ENCODE measurements around the gene CPVL.

CPVL gene

DNA sequence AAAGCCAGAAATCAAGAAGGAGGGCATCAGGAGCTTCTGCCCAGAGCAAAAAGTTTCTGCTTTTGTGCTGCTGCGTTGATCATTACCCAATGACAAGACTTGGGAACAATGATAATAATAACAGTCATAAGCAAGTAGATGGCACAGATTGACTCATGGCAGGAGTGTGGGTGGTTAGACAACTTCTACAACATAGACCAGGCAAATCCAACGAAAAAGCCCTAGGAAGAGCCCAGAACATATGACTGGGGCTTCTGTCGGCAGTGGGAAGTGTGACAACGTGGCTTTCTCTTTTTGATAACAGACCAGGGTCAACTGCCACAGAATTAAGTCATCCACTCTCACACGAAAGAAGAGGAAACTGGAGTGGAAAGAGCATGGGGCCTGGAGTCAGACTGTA, 102.8 kb downstream of the CPVL start:
- DNase-seq (ENCODE audit: low spot score): no peak

DNA sequence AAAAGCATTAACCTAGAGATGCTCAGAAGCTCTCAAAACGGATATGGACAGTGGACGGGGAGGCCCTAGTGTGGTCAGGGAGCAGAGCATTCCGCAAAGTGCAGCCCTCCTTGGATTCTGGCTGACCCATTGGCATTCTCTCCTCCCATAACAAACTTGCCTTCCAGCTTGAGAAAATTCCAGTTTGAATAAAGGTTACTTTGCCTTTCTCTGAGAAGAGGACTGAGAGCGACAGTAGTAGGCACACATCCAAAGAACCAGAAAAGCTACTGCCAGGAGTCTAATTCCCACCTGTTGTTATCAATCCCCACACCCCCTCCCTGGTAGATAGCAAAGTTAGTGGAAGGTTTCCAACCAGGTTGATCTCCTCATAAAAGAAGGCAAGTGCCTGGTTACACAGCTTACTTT, 103.5 kb downstream of the CPVL start:
- DNase-seq (ENCODE audit: low spot score): no peak

DNA sequence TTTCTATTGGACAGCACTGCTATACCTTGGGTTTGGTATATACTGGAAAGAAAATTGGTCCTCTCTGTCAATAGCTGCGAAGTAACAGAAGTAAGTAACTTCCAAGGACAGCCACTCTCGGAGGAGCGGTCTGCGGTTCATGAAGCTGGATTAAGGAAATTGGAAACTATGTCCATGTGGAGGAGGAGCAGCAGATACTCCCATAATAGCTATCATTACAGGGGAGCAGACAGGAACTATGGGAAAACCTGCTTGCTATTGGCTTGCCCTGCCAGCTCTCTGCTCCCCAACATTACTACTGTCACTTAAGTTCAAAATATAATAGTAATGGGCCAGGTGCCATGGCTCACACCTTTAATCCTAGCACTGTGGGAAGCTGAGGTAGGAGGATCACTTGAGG, 104.3 kb downstream of the CPVL start:
- DNase-seq (ENCODE audit: low spot score): no peak

DNA sequence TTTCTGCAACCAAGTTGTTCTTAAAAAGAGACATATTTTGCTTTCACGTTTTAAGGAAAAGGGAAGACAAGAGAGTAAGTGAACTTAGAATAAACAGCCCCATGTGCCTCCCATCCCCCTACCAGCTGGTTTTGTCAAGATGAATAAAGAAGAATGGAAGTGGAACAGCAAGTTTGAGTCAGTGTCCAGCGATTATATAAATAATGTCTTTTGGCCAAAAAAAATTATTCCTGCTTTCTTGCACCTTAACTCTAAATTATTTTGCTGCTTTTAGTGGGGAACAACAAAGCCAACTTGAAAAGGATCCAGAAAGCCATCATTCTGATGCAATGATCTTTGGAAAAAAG, 105.8 kb downstream of the CPVL start:
- no peak for DNase-seq (ENCODE audit: low spot score)

DNA sequence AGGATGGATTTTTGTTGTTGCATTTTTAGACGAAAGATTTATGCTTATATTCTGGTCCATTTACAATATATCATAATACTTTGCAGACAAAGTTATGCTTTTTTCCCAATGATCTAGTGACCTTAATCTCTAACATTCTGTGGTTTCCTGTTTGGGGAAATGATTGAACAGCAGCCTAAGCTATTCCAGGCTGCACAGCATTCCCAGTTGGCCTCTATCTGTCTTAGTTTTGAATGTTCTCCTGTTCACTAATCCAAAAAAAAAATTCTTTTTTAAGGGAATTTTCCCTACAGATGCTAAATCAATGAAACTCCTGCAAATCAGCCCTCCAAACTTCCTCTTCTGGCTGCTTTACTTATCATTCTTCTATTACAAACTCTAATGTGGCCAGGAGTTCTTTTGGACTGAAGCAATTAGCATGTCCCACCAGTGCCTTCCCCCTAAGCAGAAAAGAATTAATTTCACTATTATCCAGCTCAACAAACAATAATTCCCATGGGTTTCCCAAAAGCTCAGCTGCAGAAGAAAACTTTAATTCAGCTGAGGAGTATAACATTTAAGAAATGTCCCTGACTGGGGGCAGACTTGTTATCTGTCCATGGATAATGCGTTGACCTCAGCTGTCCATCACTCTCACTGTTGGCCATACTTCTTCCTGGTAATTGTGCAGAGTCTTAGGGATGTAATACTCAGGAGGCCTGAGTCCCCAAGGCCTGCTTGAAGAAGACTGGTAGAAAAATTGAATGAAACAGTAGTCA, 106.3 kb downstream of the CPVL start:
- DNase-seq (ENCODE audit: low spot score): no peak

DNA sequence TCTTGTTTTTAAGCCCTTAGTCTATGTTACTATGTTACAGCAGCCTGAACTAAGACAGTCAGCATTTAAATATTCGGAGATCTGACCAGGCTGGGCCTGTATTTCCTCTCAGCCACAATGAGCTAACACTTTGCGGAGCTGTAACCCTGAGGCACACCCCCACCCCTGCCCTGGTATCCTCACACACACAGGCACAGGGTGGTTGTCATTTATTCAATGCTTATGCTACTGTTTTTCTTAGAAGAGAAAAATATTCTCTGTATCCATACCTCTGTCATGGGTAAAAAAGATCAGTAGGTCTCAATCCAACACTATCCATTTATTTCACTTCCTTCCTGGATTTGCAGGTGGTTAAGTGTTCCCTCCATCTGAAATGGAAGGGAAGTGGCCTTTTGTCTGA, 107.9 kb downstream of the CPVL start:
- no peak for DNase-seq (ENCODE audit: low spot score)

DNA sequence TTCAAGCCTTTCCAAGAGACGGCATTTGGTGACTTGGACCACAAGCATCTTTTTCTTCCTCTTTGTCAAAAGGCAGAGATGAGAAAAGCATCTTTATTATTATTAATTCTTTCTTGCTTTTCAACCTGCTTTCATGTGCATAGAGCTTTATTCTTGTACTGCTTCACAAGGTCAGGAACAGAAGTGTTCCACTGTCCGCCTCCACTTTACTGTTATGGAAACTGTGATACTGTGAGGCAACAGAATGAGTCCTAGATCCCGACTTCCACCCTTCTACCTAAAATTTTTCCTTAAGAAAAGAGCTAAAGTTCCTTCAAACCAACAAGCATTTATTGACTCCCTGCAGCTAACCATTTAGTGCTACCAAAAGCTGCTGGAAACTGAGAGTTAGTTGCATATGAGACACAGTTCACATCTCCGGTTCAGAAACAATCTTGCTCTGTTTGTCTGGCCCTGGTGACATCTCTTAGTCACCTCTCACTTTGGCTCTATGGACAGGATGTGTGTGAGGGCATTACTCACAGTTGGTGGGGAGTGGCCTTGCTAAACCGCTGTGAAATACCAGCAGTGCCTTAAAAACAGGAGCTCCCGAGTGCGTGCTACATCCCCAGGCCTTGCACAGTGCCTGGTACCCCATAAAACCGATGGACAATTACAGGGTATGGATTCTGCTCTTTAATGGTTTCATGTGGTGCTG, 111.1 kb downstream of the CPVL start:
- no peak for DNase-seq (ENCODE audit: low spot score)

DNA sequence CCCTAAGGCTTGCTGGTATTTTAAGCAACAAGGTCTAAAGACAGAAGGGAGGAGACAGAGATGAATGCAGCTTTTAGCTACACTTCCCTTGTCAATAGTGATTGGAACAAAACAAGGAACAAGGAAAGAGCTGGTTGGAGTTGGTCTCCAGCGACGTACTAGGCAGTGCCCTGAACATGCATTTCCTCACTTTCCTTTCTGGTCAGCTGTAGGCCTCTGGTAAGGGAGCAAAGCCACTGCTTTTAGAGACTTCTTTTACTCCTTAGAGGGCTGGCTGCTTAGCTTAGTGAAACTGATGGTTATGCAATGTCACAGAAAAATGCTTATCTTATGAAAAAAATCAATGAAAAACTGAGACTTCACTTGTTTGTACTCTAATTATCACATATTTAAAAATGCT, 112.8 kb downstream of the CPVL start:
- no peak for DNase-seq (ENCODE audit: low spot score)

DNA sequence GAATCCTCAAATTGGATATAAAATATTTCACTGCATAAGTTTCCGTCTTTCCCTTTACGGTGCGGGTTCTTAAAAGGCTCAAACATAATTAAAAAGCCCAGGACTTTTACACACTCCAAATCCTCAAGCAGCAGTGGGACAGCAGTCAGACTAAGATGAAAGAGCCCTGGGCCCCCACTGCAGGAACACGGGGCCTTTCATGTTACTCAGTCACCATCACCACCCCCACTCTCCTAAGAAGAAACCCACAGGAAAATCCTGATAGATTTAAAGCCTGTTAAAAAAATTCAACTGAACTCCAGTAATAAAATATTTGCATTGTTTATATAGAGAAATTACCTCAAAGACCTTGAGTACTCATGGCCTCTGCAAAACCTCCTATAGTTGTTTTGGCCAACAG, 114.2 kb downstream of the CPVL start:
- no peak for DNase-seq (ENCODE audit: low spot score)

DNA sequence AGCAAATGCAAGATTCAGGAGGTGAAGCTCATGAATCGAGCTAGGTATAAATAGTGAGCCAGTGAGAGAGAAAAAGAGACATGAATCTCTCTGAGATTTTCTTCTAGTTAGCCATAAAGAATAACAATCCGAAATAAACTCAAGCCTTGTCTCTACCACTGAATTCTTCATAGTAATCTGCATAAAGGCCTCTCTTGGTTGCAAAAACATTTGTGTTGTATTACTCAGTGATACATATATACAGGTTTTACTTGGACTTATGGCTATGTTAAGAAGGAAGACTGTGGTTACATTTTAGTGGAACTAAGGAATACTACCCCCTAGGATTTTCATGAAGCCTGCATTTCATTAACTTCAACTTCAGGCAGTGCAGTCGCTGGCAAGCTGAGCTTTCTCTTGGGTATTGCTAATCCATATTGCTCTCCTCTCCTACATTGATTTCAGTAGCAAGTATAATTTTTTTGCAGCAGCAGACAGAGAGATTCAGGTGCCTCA, 115.5 kb downstream of the CPVL start:
- DNase-seq (ENCODE audit: low spot score): no peak

DNA sequence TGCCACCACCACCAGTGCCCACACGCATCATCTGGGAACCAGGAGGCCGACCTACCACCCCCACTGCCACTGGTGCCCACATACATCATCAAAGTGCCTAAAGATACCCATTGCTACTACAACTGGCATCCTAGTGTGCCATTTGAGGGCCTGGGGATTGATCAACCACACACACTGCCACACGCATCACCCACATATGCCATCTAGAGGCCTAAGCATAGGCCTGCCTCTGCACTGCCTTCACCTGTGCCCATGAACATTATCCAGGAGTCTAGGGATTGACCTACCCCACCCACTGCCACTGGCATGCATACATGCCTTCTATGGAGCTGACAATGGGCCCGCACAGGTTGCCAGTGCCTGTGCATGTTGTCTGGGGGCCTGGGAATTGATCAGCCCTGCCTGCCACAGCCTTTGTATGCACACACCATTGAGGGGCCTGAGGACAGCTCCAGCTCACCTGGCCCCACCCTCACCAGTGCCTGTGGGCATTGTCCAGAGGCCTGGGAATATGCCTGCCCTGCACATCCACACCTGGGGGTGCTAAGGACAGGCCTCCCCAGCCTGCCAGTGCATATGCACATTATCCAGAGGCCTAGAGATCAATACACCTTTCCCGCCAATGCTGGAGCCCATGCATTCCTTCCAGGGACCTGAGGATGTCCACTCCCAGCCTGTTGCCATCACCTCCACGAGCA, 123.9 kb downstream of the CPVL start:
- DNase-seq (ENCODE audit: low spot score): no peak

DNA sequence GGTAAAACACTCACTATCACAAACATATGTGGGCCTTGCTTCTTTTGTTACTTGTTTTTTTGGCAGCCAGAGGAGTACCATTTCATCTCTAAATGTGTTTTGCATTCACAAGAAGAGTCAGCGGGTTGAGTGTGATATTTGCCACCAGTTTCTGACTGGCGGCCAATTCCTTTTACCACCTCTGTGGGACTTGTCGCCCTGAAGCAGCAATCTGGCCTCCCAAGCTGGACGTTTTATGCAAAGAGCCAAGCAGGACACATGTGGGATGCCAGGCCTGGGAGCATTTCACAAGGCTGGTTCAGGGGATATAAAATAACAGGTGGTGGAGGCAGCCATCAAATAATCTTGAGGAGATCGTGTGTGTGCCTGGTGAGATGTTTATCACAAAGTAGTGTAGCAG, 126.4 kb downstream of the CPVL start:
- DNase-seq (ENCODE audit: low spot score): no peak

DNA sequence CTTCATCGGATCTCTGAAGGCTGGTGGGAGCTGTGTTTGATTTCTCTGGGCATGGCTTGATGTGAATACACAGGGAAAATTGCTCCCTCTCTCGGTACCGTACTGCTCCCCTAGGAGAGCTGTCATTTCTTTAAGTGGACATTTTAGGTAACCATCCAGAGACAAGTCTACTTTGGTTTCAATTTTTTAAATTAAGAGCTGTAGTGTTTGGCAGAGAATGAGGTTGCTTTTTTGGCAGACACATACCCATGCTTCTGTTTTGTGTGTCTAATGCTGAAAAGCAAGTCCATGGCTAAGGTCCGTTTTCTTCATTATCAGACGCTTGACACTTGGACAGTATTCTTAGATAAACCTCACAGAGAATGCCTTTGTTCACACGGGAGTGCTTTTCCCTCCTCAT, 127.0 kb downstream of the CPVL start:
- no peak for DNase-seq (ENCODE audit: low spot score)

DNA sequence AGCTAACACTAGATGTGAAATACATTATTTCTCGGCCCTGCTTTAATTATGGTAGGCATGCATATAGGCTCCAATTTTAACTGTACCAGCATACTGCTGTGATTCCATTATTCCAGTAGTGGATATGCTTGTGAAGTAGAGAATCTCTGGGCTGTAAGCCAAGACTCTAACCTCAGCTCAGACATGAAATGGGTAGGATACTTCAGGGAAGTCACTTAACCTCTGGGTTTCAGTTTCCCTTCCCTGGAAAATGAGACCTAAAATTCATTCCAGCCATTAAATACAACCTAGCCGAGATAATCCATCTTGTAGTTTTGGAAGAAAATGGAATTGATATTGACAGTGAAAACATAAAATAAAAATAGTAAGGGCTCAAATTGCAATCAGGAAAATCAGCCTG, 128.6 kb downstream of the CPVL start:
- no peak for DNase-seq (ENCODE audit: low spot score)

DNA sequence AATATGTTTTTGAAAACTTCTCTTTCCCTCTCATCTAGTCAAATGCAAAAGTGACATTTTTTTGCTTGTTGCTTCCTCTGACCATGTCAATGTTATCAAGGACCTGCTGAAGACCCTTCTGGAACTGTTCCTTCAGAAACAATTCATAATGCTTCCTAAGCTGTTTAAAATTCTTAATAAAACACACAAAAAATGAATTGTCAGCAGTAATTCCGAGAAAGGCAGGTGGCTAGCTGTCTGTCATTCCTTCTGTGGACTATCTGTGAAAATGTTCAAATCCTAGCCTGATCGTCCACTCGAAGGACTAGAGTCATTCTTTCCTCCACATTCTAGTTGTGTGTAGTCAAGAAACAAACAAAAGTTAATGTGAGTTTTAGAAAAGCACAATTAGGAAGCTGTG, 131.6 kb downstream of the CPVL start:
- no peak for DNase-seq (ENCODE audit: low spot score)

DNA sequence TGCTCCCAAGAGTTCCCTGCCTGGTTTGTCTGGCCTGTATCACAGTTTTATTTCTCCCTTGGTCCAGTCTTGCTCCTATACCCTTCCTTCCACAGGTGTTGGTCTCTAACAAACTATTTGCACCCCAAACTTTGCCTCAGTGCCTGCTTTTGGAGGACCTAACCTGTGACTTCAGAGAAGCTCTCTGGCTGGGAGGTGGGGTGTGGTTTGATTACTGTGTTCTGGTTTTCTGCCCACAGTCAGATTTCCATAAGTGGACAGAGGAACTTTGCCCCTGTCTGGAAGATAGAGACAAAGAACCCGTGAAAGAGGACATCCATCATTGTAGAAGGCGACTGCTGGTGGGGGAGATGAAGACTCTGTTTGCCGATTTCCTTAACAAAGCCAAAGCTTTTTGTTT, 132.4 kb downstream of the CPVL start:
- DNase-seq (ENCODE audit: low spot score): no peak

DNA sequence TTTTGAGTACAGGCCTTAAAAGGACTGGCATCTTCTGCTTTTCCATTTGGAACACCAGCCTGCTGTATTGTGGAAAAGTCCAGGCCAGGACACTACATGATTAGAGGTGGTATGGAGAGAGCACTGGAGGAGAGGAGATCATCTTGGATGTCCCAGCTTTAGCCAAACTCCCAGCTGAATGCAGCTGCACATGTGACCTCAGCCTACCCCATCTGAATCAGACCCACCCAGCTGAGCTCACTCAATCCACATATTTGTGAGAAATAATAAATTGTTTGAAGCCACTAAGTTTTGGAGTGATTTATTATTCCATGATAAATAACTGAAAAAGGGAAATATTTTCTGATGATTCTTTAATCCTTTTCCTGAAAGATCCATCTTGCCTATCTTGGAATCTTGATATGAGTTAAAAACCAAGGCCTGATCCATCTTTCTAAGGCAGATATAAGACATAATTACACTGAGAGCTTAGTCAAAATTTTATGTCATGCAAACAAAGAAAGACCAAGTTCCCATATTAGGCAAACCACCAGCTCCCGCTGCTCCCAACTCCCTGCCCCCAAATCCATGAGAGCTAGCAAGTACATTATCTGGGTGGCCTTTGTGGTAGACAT, 133.1 kb downstream of the CPVL start:
- no peak for DNase-seq (ENCODE audit: low spot score)

DNA sequence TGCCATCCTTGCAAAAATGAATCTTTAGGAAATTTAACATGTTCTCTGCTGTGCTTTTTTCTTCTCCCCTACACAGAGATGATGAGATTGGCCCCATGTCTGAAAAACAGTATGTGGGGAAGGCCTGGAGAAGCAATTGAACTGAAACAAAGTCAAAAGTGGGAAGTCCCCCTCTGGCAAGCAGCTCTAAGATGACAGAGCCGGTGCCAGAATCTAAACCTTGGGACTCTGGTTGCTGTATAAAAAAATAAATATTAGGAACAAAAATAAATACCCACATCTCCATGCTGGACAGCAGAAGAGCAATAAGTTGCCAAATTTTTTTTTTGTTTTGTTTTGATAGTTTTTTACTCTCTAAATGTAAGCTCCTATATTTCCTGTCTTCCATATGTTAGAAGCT, 136.4 kb downstream of the CPVL start:
- no peak for DNase-seq (ENCODE audit: low spot score)

DNA sequence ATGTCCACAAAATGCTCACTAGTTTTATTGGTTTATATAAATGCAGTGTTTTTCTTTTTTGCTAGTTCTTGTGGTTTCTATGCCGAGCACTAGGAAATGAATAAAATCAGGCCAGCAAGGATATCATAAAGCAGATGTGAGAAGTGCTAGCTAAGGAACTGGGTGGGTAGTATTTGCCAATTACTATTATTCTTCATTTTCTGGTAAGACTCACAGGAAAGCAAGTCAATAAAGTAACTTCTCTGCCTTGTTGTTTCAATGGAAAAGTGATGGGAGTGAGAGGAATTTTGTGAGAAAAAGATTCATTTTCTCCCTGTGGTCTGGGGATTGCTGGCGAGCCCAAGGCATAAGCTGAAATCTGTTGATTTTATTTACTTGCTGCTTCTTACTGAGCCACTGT, 137.7 kb downstream of the CPVL start:
- no peak for DNase-seq (ENCODE audit: low spot score)

DNA sequence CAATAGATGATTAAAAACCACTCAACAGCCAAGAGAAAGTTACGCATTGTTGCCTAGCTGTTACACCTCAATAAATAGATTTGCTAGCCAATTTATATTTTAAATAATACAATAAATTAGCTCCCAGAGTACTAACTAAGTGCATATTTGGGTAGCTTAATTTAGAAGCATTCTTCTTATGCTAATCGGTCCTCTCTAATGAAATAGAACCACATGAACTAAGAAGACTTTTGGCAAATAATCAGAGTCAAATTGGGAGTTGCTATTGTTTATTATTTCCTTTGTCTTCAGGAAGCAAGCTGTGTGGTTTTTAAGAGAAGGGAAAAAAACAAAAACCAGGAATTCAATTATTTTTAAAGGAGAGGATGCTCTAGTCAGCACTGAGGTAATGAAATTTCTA, 139.2 kb downstream of the CPVL start:
- DNase-seq (ENCODE audit: low spot score): no peak

DNA sequence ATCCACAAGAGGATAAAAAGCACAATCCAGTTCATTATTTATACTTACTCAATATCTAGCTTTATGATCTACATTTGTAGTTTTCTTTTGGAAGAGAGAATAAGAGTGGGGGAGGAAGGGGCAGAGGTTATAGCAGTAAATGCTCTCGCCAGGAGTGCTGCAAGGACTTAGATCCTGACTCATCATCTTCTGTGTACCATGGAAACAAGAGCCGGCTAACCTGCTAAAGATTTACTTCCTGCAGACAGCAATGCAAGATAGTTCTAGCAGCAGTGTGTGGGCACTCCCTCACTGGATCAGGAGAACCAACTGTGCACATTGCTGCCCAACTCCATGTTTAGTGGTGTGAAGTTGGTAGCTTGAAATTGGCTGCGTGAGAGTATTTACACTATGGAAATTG, 140.5 kb downstream of the CPVL start:
- DNase-seq (ENCODE audit: low spot score): no peak

DNA sequence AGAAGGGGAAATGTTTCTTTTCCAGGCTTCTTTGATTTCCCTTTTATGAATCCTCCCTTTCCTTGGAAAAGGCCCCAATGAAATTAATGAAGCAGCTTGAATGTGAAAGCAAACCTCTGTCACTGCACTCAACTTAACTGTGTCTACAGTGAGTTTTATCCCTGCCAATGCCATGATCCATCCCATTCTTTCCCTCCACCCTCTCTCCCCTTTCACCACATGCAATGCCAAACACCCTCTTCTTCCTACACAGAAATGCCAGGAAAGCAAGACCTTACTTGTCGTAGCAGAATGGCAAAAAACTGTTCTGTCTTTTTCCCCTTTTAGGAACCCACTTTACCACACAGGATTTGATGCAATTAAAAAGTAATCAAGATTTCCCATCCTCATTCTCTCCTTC, 140.9 kb downstream of the CPVL start:
- no peak for DNase-seq (ENCODE audit: low spot score)

DNA sequence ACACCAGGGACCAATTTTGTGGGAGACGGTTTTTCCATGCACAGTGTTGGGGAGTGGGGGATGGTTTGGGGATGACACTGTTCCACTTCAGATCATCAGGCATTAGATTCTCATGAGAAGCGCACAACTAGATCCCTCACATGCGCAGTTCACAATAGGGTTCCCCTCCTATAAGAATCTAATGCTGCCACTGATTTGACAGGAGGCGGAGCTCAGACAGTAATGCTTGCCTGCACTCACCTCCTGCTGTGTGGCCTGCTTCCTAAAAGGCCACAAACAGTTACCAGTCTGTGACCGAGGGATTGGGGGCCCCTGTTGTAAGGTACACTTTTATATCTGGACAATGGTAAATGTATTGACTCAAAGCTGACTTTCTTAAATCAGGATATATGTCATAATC, 142.6 kb downstream of the CPVL start:
- no peak for DNase-seq (ENCODE audit: low spot score)
